Small intestine (tissue), 7 donors: ENCODE results near the gene PERM1. TPM values are rescaled to one million over a fixed set of nuclear protein-coding genes. Genes with fewer than 3 reads are reported as not detected.

Experiments
- DNase-seq, 2 donors: peaks; one replicate each; pipeline versions ENCODE4 v3.0.0 to v3.0.0-alpha.2; 2013
- FAIRE-seq: peaks from 2 replicates; lab custom pipeline; 2012; peaks lifted over from hg19 to GRCh38; lab: Jason Lieb, UNC
- H3K27ac ChIP-seq, 3 donors: one replicate each; pipeline ENCODE4 v1.5.1; 2013; ENCODE audit warnings: low read length in 2 of 3, mild to moderate bottlenecking in 2 of 3, control low read depth in 1 of 3, inconsistent platforms in 1 of 3, low read depth in 1 of 3, moderate library complexity in 1 of 3
- H3K27me3 ChIP-seq, 3 donors: one replicate each; pipeline ENCODE4 v1.6.1; 2013; ENCODE audit warnings: low read length in 3 of 3, inconsistent platforms in 1 of 3; ENCODE audit not compliant: control insufficient read depth in 3 of 3, insufficient read depth in 3 of 3
- H3K36me3 ChIP-seq, 3 donors: one replicate each; pipeline ENCODE4 v1.6.1; 2013; ENCODE audit warnings: low read length in 3 of 3, inconsistent platforms in 1 of 3, low read depth in 1 of 3, mild to moderate bottlenecking in 1 of 3, moderate library complexity in 1 of 3; ENCODE audit not compliant: control insufficient read depth in 3 of 3, insufficient read depth in 2 of 3
- H3K4me1 ChIP-seq, 3 donors: one replicate each; pipeline ENCODE4 v1.6.1; 2013; ENCODE audit warnings: low read length in 2 of 3, inconsistent platforms in 1 of 3, low read depth in 1 of 3, mild to moderate bottlenecking in 1 of 3, moderate library complexity in 1 of 3; ENCODE audit not compliant: control insufficient read depth in 3 of 3, insufficient read depth in 2 of 3
- H3K4me3 ChIP-seq, 3 donors: one replicate each; pipeline ENCODE4 v1.5.1; 2013; ENCODE audit warnings: low read length in 3 of 3, control low read depth in 1 of 3, inconsistent platforms in 1 of 3, low read depth in 1 of 3, mild to moderate bottlenecking in 1 of 3, moderate library complexity in 1 of 3
- H3K9me3 ChIP-seq, 2 donors: one replicate each; pipeline ENCODE4 v1.6.1; 2013; ENCODE audit warnings: low read depth in 1 of 2, low read length in 1 of 2; ENCODE audit not compliant: control insufficient read depth in 2 of 2, insufficient read depth in 1 of 2
- WGBS, 3 donors: extraction: QIAGEN DNeasy Blood & Tissue Kit; methylation state at CpG; one replicate each; pipeline ENCODE4 v1.1.7; 2013; 5-methylcytosine and 5-hydroxymethylcytosine counted together
- polyA plus RNA-seq, 4 donors: library from polyadenylated mRNA; stranded (reverse) in 3 of 4; unstranded in 1 of 4; fragments of 200-250 nt in 3 of 4; fragments of 120-200 nt in 1 of 4; gene quantifications; one replicate each; pipeline versions ENCODE4 v1.2.1 to v1.2.3, GENCODE V29; 2013
- donor health status: healthy with polysubstance abuse.
- donor health status: control.
- donor health status: control.
- donor health status: Bipolar disorder and iron deficiency.
- donor health status: healthy.

The PERM1 gene
- polyA plus RNA-seq, 4 donors = 0.22 to 1.6 (median 0.30) TPM; not detected in 1

DNA sequence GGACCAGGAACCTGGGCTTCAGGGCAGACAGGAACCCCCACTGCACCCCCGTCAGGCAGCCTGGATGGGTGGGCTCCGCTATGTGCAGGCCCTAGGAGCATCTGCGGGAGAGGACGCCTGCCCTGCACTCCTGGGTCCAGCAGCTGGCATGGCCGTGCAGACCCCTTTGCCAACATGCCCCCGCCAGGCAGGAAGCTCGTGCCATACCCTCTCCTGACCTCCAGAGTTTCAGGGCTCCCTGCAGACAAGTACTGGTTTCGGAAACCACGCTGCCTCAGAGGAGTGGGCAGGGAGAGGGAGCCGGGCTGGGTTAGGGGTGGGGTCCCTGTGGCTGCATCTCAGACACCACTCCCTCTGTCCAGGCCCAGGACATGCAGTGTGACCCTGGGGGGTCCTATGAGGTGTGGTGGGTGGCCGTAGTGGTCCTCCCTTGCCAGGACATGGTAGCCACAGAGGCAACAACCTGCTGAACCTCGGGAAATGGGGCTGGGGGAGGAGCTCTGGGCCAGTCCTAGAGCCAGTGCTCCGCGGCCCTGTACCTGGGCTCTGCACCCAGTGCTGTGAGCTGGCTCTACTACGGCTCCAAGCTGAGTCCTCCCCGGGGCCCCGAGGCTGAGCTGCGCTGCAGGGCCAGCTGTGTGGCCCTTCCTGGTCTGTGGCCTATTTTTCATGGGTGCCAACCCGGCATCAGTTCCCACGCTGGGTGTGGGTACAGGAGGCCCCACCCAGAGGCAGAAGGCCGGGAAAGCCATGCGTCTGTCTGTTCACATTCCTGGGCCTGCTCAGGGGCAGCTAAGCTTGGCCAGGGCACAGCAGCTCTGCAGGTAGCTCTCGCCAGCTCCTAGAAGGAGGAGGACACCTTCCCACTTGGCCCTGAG lies 14.2 kb downstream of the PERM1 start:
- H3K27me3 ChIP-seq = peaks cover 0 to 62% (median 10%) of the 10 kb centered on the region in 3 donors
- DNase-seq = no peak
- H3K4me3 ChIP-seq = no peak overlapping the region
- H3K36me3 ChIP-seq = peaks cover 0 to 14% (median 0%) of the 10 kb centered on the region in 3 donors
- H3K9me3 ChIP-seq = peaks cover 0 to 4% of the 10 kb centered on the region in 2 donors
- H3K27ac ChIP-seq = no peak overlapping the region
- 53 to 69% (median 59%) methylated on average over 20 to 23 of the region's 23 CpGs for WGBS, 3 donors
- peaks cover 0 to 14% (median 2%) of the 10 kb centered on the region in 3 donors for H3K4me1 ChIP-seq
- no peak for FAIRE-seq

DNA sequence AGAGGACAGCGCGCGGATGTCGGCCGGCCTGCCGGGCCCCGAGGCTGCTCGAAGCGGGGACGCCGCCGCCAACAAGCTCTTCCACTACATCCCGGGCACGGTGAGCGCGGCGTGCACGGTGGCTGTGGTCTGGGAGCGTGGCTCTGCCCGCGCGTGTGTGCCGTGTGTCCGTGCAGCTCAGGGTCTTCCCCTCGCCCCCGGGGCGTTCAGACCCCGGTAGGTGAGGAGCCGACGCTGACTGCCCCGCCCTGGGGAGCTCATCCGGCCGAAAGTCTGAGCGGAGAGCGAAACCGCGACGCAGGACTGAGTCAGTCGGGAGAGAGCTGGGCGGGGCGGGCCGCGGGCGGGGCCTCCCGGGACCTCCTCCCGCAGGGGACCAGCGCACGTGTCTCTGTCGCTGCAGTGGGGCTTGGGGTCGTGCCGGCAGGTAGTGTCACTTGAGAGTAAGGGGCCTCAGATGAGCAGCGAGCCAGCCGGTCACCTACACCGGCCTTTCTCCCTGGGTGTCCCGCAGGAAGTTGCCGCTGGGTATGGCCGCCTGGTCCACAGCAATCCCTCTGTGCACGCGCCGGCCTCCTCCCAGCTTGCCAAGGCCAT lies 15.1 kb downstream of the PERM1 start:
- peaks cover 0 to 21% (median 0%) of the 10 kb centered on the region in 3 donors for H3K36me3 ChIP-seq
- peaks cover 0 to 14% (median 2%) of the 10 kb centered on the region in 3 donors for H3K4me1 ChIP-seq
- WGBS, 3 donors = 0 to 1% (median 1%) methylated on average over 36 to 60 of the region's 60 CpGs
- peak overlapping the region; percentile 43 to 55 (median 52) for H3K4me3 ChIP-seq
- DNase-seq = peak; percentile 75 to 88
- H3K27ac ChIP-seq = peak overlapping the region in 2 of 3 donors; percentile 17 to 84
- peaks cover 0 to 56% (median 6%) of the 10 kb centered on the region in 3 donors for H3K27me3 ChIP-seq
- no peak for FAIRE-seq
- H3K9me3 ChIP-seq = peaks cover 0 to 4% of the 10 kb centered on the region in 2 donors

DNA sequence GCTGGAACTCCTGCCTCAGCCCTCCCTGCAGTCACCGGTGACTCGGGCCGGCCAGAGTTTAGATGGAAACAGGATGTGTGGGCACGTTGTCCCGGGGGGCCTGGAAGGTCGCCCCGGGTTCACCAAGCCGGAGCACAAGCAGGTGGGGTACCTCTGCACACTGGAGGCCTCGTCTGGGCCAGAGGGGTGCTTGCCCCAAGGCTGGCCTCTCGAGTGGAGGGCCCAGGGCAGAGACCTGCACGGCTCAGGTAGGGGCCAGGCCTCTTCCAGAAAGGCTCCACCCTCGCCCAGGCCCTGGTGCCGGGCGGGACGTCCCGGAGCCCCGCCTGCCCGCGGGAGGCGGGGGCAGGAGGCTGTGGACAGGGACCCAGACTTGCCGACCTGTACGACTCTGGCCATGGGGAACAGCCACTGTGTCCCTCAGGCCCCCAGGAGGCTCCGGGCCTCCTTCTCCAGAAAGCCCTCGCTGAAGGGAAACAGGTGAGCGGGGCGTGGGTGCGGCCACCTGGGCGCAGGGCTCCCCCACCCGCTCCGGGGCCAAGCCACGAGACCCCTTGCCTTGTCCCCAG lies 15.7 kb downstream of the PERM1 start, which contains the start of gene PLEKHN1:
Gene PLEKHN1, plus strand, starts transcription at position 348 of the 569 bp plus-strand sequence. Its CDS starts 50 bp downstream, at position 398.
- peaks cover 0 to 21% (median 0%) of the 10 kb centered on the region in 3 donors for H3K36me3 ChIP-seq
- H3K27ac ChIP-seq = peak within 1 kb of the TSS in 2 of 3 donors; percentile 17 to 84
- H3K27me3 ChIP-seq = peaks cover 0 to 56% (median 3%) of the 10 kb centered on the region in 3 donors
- 5 to 7% (median 5%) methylated on average over 15 to 31 of the region's 31 CpGs for WGBS, 3 donors
- peaks cover 0 to 4% of the 10 kb centered on the region in 2 donors for H3K9me3 ChIP-seq
- H3K4me3 ChIP-seq = peak within 1 kb of the TSS; percentile 43 to 55 (median 52)
- FAIRE-seq = no peak
- H3K4me1 ChIP-seq = peaks cover 0 to 14% (median 2%) of the 10 kb centered on the region in 3 donors
- DNase-seq = peak; percentile 31 to 57

DNA sequence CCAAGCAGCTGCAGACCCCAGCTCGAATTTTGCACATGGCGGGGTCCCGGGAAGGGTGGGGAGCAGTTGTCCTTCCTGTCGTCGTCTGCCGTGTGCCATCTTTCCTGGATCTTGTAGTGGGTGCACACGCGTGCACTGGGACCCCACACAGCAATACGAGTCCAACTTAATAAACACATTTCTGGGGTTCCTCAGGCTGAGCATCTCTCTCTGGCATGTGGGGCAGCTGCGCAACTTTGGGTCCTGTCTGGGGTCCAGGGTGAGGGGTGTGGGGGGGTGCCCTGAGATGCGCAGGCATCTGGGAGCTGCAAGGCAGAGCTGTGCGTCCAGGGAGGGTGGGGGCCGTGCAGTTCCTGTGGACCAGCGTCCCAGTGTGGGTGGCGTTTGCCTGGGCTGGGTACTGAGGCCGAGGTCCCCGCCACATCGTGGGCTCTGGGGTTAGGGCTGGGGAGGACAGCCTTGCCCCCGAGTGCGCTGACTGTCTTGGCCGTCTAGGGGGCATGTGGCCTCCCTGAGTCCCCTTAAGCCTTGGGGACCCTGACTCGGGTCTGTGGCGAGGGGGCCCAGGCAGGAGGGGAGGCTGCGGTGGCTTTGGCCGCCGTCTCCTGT lies 16.3 kb downstream of the PERM1 start:
- H3K4me3 ChIP-seq = no peak overlapping the region

DNA sequence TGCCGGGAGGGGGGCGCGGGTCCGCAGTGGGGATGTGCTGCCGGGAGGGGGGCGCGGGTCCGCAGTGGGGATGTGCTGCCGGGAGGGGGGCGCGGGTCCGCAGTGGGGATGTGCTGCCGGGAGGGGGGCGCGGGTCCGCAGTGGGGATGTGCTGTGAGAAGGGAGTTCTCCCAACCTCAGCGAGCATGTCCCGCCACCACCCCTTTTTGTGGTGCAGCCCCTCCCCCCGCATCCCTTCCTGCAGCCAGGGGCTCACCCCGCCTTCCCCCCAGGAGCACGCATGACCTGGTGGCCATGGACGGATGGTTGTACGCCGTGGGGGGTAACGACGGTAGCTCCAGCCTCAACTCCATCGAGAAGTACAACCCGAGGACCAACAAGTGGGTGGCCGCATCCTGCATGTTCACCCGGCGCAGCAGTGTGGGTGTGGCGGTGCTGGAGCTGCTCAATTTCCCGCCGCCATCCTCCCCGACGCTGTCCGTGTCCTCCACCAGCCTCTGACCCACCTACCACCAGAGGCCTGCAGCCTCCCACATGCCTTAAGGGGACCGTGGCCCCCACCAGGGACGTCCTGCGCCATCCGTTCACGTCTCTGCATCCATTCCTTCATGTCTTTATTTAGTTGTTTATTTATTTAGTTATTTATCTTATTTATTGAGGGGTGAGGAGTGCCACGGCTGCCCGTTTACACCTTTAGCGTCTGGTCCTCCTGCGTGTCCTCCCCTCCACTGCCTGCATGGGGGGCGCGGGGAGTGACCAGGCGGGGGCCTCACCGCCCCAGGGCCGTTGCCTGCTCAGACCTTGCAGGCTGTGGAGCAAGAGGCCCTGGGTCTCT lies 17.0 kb downstream of the PERM1 start:
- no peak for FAIRE-seq
- Histone ChIP-seq H3K27me3 (peaks cover 0 to 47% (median 0%) of the 10 kb centered on the region in 3 donors), H3K27ac (no peak overlapping the region), H3K4me3 (no peak overlapping the region), H3K4me1 (peaks cover 2 to 18% (median 2%) of the 10 kb centered on the region in 3 donors), H3K36me3 (peaks cover 0 to 21% (median 0%) of the 10 kb centered on the region in 3 donors), H3K9me3 (peaks cover 0 to 4% of the 10 kb centered on the region in 2 donors)
- WGBS, 3 donors = 92 to 93% (median 93%) methylated on average over 34 to 40 of the region's 51 CpGs
- DNase-seq = no peak

More for the DNA sequence above, 16.3 kb downstream of the PERM1 start:
- H3K4me1 ChIP-seq = peaks cover 0 to 14% (median 2%) of the 10 kb centered on the region in 3 donors
- peak overlapping the region in 1 of 3 donors; percentile 84 for H3K27ac ChIP-seq
- H3K27me3 ChIP-seq = peaks cover 0 to 51% (median 3%) of the 10 kb centered on the region in 3 donors
- FAIRE-seq = no peak
- H3K36me3 ChIP-seq = peaks cover 0 to 21% (median 0%) of the 10 kb centered on the region in 3 donors
- DNase-seq = no peak
- peaks cover 0 to 4% of the 10 kb centered on the region in 2 donors for H3K9me3 ChIP-seq
- 75 to 82% (median 77%) methylated on average over 24 to 26 of the region's 26 CpGs for WGBS, 3 donors

DNA sequence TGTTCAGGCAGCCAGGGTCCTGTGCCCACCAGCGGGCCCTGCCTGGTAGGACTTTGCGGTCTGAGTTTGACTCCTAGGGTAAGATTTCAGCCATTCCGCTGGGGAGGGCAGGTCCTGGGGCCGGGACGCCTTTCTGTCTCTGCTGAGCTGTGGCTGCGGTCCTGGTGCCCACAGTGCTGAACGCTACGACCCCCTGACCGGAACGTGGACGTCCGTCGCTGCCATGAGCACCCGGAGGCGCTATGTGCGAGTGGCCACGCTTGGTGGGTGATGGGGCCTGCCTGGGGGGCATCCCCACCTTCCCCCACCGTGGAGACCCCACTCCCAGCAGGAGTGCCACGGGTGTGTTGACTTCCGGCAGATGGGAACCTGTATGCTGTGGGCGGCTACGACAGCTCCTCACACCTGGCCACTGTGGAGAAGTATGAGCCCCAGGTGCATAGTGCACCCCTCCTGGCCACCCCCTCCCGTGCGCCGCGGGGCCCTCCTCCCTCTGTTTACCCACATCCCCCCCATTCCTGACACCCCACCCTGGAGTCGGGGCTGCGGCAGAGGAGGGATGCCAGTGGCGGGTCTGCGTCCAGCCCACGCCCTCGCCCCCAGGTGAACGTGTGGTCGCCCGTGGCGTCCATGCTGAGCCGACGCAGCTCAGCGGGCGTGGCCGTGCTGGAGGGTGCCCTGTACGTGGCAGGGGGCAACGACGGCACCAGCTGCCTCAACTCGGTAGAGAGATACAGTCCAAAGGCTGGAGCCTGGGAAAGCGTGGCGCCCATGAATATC lies 18.0 kb downstream of the PERM1 start:
- 90 to 92% (median 92%) methylated on average over 32 to 47 of the region's 47 CpGs for WGBS, 3 donors
- peaks cover 0 to 21% (median 0%) of the 10 kb centered on the region in 3 donors for H3K36me3 ChIP-seq
- no peak overlapping the region for H3K4me3 ChIP-seq
- H3K4me1 ChIP-seq = peaks cover 2 to 18% (median 2%) of the 10 kb centered on the region in 3 donors
- H3K9me3 ChIP-seq = peaks cover 0 to 4% of the 10 kb centered on the region in 2 donors
- FAIRE-seq (no peak), DNase-seq (no peak)
- H3K27ac ChIP-seq = no peak overlapping the region
- peaks cover 0 to 39% (median 0%) of the 10 kb centered on the region in 3 donors for H3K27me3 ChIP-seq

DNA sequence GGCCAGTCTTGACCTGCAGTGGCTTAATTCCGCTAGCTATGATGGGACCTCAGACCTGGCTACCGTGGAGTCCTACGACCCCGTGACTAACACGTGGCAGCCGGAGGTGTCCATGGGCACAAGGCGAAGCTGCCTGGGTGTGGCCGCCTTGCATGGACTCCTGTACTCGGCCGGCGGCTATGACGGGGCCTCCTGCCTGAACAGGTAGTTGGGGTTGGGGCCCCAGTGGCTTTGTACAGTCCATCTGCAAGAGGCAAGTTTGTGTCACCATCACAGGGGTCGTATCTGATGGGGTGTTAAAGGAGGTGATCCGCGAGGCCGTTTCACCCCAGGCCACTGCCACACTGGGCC lies 18.6 kb downstream of the PERM1 start:
- Histone ChIP-seq H3K4me1 (peaks cover 2 to 18% (median 2%) of the 10 kb centered on the region in 3 donors), H3K4me3 (no peak overlapping the region), H3K27ac (no peak overlapping the region), H3K36me3 (peaks cover 0 to 21% (median 0%) of the 10 kb centered on the region in 3 donors), H3K27me3 (peaks cover 0 to 32% (median 0%) of the 10 kb centered on the region in 3 donors), H3K9me3 (peaks cover 0 to 4% of the 10 kb centered on the region in 2 donors)
- FAIRE-seq (no peak), DNase-seq (peak; percentile 41 to 70)
- WGBS, 3 donors = 62 to 81% (median 63%) methylated on average over 16 of the region's 16 CpGs
